ENCODE measurements around the gene POU2F1.

The POU2F1 gene

DNA sequence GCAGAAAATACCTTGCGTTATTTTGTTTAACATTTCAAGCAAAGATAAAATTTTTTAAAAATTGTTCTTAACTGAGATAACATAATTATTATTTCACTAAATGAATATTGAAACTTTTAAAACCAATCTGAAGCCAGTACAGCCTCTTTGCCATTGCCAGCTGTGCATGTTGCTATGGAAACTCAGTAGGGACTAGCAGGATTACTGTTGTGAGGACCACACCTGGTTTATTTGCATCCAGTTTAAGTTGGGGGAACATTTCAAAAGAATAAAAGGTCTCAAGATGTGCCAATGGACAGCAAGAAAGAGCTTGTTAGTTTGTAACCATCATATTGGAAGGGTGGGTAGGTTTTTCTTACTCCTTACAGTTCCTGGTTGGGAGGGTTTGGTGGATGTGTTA, 80.7 kb downstream of the POU2F1 start:
- H3K4me1 Mint-ChIP-seq, result no peaks in the 10 kb centered on the region
- H3K9me3 Mint-ChIP-seq, result peaks cover 6% of the 10 kb centered on the region
- H3K27ac Mint-ChIP-seq, result no peak overlapping the region
- H3K4me3 Mint-ChIP-seq, result no peak overlapping the region
- no peaks in the 10 kb centered on the region for H3K27me3 Mint-ChIP-seq (ENCODE audit: low read depth, poor library complexity)
- DNase-seq, result no peak
- peaks cover 9% of the 10 kb centered on the region for H3K36me3 Mint-ChIP-seq (ENCODE audit: low read depth)
- TF ChIP-seq, protein P1, sequence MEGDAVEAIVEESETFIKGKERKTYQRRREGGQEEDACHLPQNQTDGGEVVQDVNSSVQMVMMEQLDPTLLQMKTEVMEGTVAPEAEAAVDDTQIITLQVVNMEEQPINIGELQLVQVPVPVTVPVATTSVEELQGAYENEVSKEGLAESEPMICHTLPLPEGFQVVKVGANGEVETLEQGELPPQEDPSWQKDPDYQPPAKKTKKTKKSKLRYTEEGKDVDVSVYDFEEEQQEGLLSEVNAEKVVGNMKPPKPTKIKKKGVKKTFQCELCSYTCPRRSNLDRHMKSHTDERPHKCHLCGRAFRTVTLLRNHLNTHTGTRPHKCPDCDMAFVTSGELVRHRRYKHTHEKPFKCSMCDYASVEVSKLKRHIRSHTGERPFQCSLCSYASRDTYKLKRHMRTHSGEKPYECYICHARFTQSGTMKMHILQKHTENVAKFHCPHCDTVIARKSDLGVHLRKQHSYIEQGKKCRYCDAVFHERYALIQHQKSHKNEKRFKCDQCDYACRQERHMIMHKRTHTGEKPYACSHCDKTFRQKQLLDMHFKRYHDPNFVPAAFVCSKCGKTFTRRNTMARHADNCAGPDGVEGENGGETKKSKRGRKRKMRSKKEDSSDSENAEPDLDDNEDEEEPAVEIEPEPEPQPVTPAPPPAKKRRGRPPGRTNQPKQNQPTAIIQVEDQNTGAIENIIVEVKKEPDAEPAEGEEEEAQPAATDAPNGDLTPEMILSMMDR (IDR thresholded peaks at IDR 0.05), result no peak

- Mint-ChIP-seq H3K4me3 (no peak overlapping the region), H3K36me3 (ENCODE audit: low read depth) (peaks cover 13% of the 10 kb centered on the region), H3K27ac (no peak overlapping the region), H3K4me1 (no peaks in the 10 kb centered on the region), H3K9me3 (peaks cover 6% of the 10 kb centered on the region), H3K27me3 (ENCODE audit: low read depth, poor library complexity) (no peaks in the 10 kb centered on the region)
- TF ChIP-seq, protein P1 (IDR thresholded peaks at IDR 0.05), result no peak
- DNase-seq, result no peak
Observed at GRCh38 chr1:167304165-167304564, 83.5 kb downstream of the POU2F1 start.

- TF ChIP-seq, protein P1 (IDR thresholded peaks at IDR 0.05), result no peak
- peaks cover 4% of the 10 kb centered on the region for H3K36me3 Mint-ChIP-seq (ENCODE audit: low read depth)
- H3K27me3 Mint-ChIP-seq (ENCODE audit: low read depth, poor library complexity), result no peaks in the 10 kb centered on the region
- H3K27ac Mint-ChIP-seq, result no peak overlapping the region
- no peaks in the 10 kb centered on the region for H3K4me1 Mint-ChIP-seq
- no peak for DNase-seq
- no peak overlapping the region for H3K4me3 Mint-ChIP-seq
- H3K9me3 Mint-ChIP-seq, result no peaks in the 10 kb centered on the region
Observed at GRCh38 chr1:167305059-167305705, 84.5 kb downstream of the POU2F1 start.

- H3K27ac Mint-ChIP-seq, result no peak overlapping the region
- H3K9me3 Mint-ChIP-seq, result no peaks in the 10 kb centered on the region
- H3K4me1 Mint-ChIP-seq, result no peaks in the 10 kb centered on the region
- DNase-seq, result no peak
- H3K27me3 Mint-ChIP-seq (ENCODE audit: low read depth, poor library complexity), result no peaks in the 10 kb centered on the region
- H3K36me3 Mint-ChIP-seq (ENCODE audit: low read depth), result peaks cover 4% of the 10 kb centered on the region
- TF ChIP-seq, protein P1 (IDR thresholded peaks at IDR 0.05), result no peak
- no peak overlapping the region for H3K4me3 Mint-ChIP-seq
Observed at GRCh38 chr1:167305706-167306277, 85.1 kb downstream of the POU2F1 start.

DNA sequence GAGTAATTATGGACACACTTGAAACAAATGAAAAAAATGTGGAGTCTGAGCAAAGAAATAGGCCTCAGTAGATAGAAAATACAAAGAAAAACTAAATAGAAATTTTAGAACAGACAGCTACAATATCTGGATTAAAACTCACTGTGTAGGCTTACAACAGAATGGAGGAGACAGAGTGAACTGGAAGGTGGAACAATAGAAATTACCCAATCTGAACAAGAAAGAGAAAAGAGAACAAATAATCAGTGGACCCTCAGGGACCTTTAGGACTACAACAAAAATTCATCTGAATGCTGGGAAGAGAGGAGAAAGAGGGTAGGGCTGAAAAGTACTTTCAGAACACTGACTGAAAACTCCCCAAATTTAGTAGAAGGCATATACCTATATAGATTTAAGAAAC, 90.0 kb downstream of the POU2F1 start:
- no peak overlapping the region for H3K4me3 Mint-ChIP-seq
- DNase-seq, result no peak

More for the DNA sequence above, 90.0 kb downstream of the POU2F1 start:
- TF ChIP-seq, protein P1 (IDR thresholded peaks at IDR 0.05), result no peak
- Mint-ChIP-seq H3K4me1 (no peaks in the 10 kb centered on the region), H3K36me3 (ENCODE audit: low read depth) (peaks cover 25% of the 10 kb centered on the region), H3K27ac (no peak overlapping the region), H3K9me3 (peaks cover 22% of the 10 kb centered on the region), H3K27me3 (ENCODE audit: low read depth, poor library complexity) (no peaks in the 10 kb centered on the region)

All from nephron progenitor cell (in vitro differentiated cells).